MM.1S (cell line): ENCODE measurements around the gene PDE1C.

Experiments
- DNase-seq: peaks from one replicate; pipeline ENCODE4 v3.0.0-alpha.2; 2015
- H2AFZ ChIP-seq: fragments of 300-600 bp; sonication (generic); 2 replicates; pipeline ENCODE4 v1.6.0; 2016; ENCODE audit warnings: antibody characterized with exemption, low read length
- H3F3A ChIP-seq: fragments of 300-600 bp; sonication (generic); 2 replicates; pipeline ENCODE4 v1.6.1; 2016; ENCODE audit warnings: mild to moderate bottlenecking, antibody characterized with exemption, low read length, moderate library complexity, mixed read lengths; ENCODE audit not compliant: insufficient read depth
- H3K27ac ChIP-seq: fragments of 300-600 bp; sonication (generic); 2 replicates; pipeline ENCODE4 v1.5.1; 2016; ENCODE audit warnings: mild to moderate bottlenecking, low read length
- H3K27me3 ChIP-seq: fragments of 300-600 bp; sonication (generic); replicated peaks from 2 replicates; pipeline ENCODE4 v1.6.0; 2016; ENCODE audit warnings: low read length; ENCODE audit not compliant: insufficient read depth
- H3K36me3 ChIP-seq: fragments of 300-600 bp; sonication (generic); replicated peaks from 2 replicates; pipeline ENCODE4 v1.6.1; 2016; ENCODE audit warnings: mild to moderate bottlenecking, low read length, mixed read lengths; ENCODE audit not compliant: insufficient read depth
- H3K4me1 ChIP-seq: fragments of 300-600 bp; sonication (generic); 2 replicates; pipeline ENCODE4 v1.6.1; 2016; ENCODE audit warnings: low read length, mixed read lengths
- H3K4me2 ChIP-seq: fragments of 300-600 bp; sonication (generic); 2 replicates; pipeline ENCODE4 v1.6.0; 2016; ENCODE audit warnings: low read depth, low read length
- H3K4me3 ChIP-seq: fragments of 300-600 bp; sonication (generic); 2 replicates; pipeline ENCODE4 v1.5.1; 2016; ENCODE audit warnings: low read length, mixed read lengths
- H3K79me2 ChIP-seq: fragments of 300-600 bp; sonication (generic); 2 replicates; pipeline ENCODE4 v1.6.1; 2016; ENCODE audit warnings: mixed run types, low read length, mixed read lengths
- H3K9ac ChIP-seq: fragments of 300-600 bp; sonication (generic); 2 replicates; pipeline ENCODE4 v1.6.1; 2016; ENCODE audit warnings: low read length, mixed read lengths
- H3K9me2 ChIP-seq: fragments of 300-600 bp; sonication (generic); replicated peaks from 2 replicates; pipeline ENCODE4 v1.6.1; 2016; ENCODE audit warnings: mild to moderate bottlenecking, low read length, mixed read lengths; ENCODE audit not compliant: insufficient read depth
- H3K9me3 ChIP-seq: fragments of 300-600 bp; sonication (generic); replicated peaks from 2 replicates; pipeline ENCODE4 v1.6.1; 2016; ENCODE audit warnings: mild to moderate bottlenecking, low read length, mixed read lengths; ENCODE audit not compliant: insufficient read depth
- H4K20me1 ChIP-seq: fragments of 300-600 bp; sonication (generic); 2 replicates; pipeline ENCODE4 v1.6.1; 2016; ENCODE audit warnings: mild to moderate bottlenecking, low read length, moderate library complexity, mixed read lengths; ENCODE audit not compliant: insufficient read depth
- CTCF ChIP-seq: fragments of 300-600 bp; sonication (generic); IDR thresholded peaks from 2 replicates; pipeline ENCODE4 v1.5.1; 2016; ENCODE audit warnings: antibody characterized with exemption, low read length, mixed read lengths
- EZH2 ChIP-seq: fragments of 300-600 bp; sonication (generic); optimal IDR thresholded peaks from 2 replicates; pipeline ENCODE3; 2017; ENCODE audit warnings: low read depth, mild to moderate bottlenecking, antibody characterized with exemption, low read length, mixed read lengths
- EZH2phosphoT487 ChIP-seq: fragments of 300-600 bp; sonication (generic); IDR thresholded peaks from 2 replicates; pipeline ENCODE4 v1.6.1; 2018; ENCODE audit warnings: antibody characterized with exemption, low read length

PDE1C gene

GRCh38 chr7:32100407-32100907 lies 30.2 kb upstream of the PDE1C start:
- Histone ChIP-seq H4K20me1 (no peaks in the 10 kb centered on the region), H3K4me2 (no peak overlapping the region)
- TF ChIP-seq EZH2 (no peak), EZH2phosphoT487 (no peak), CTCF (no peak)

GRCh38 chr7:32094516-32094915 lies 24.3 kb upstream of the PDE1C start:
- no peak overlapping the region for H3K4me2 ChIP-seq
- no peak overlapping the region for H3K27ac ChIP-seq
- H3K9me3 ChIP-seq = no peaks in the 10 kb centered on the region
- no peak for TF ChIP-seq EZH2
- no peak for TF ChIP-seq EZH2phosphoT487
- TF ChIP-seq CTCF = no peak
- H3F3A ChIP-seq = no peaks in the 10 kb centered on the region
- no peaks in the 10 kb centered on the region for H3K79me2 ChIP-seq
- no peaks in the 10 kb centered on the region for H3K36me3 ChIP-seq
- no peak overlapping the region for H2AFZ ChIP-seq
- no peaks in the 10 kb centered on the region for H3K9me2 ChIP-seq
- H3K27me3 ChIP-seq = no peaks in the 10 kb centered on the region
- no peak for DNase-seq
- no peak overlapping the region for H3K4me3 ChIP-seq
- no peak overlapping the region for H3K9ac ChIP-seq
- no peaks in the 10 kb centered on the region for H3K4me1 ChIP-seq
- no peaks in the 10 kb centered on the region for H4K20me1 ChIP-seq

More at GRCh38 chr7:32100407-32100907, 30.2 kb upstream of the PDE1C start:
- H3K27ac ChIP-seq = no peak overlapping the region
- H3F3A ChIP-seq = no peaks in the 10 kb centered on the region
- H3K79me2 ChIP-seq = no peaks in the 10 kb centered on the region
- no peaks in the 10 kb centered on the region for H3K4me1 ChIP-seq
- H3K36me3 ChIP-seq = no peaks in the 10 kb centered on the region
- DNase-seq = no peak
- H3K9ac ChIP-seq = no peak overlapping the region
- no peak overlapping the region for H2AFZ ChIP-seq
- no peaks in the 10 kb centered on the region for H3K9me2 ChIP-seq
- no peaks in the 10 kb centered on the region for H3K27me3 ChIP-seq
- H3K9me3 ChIP-seq = no peaks in the 10 kb centered on the region
- no peak overlapping the region for H3K4me3 ChIP-seq

- H3K79me2 ChIP-seq = no peaks in the 10 kb centered on the region
- DNase-seq = no peak
These were observed 23.5 kb upstream of the PDE1C start for GRCh38 chr7:32093415-32094408.

More at GRCh38 chr7:32093415-32094408, 23.5 kb upstream of the PDE1C start:
- Histone ChIP-seq H4K20me1 (no peaks in the 10 kb centered on the region), H3K27me3 (no peaks in the 10 kb centered on the region), H3K4me3 (no peak overlapping the region), H3K9ac (no peak overlapping the region), H3F3A (no peaks in the 10 kb centered on the region), H3K4me2 (no peak overlapping the region), H3K9me3 (no peaks in the 10 kb centered on the region), H2AFZ (no peak overlapping the region), H3K36me3 (no peaks in the 10 kb centered on the region), H3K27ac (no peak overlapping the region), H3K9me2 (no peaks in the 10 kb centered on the region), H3K4me1 (no peaks in the 10 kb centered on the region)
- TF ChIP-seq EZH2 = no peak
- no peak for TF ChIP-seq EZH2phosphoT487
- TF ChIP-seq CTCF = no peak
